K562 (cell line): ENCODE results near the gene L3MBTL3. TPM values are rescaled to one million over a fixed set of nuclear protein-coding genes. Genes with fewer than 3 reads are reported as not detected.

Experiments
- ATAC-seq: fragments of 200-7000 bp; cut with Tn5 transposase; 3 replicates; pipeline ENCODE4 v1.9.1; 2020; ENCODE audit warnings: moderate library complexity
- BruUV-seq: library from RNA; stranded (reverse); fragments of 400-500 nt; replicated peaks from 2 replicates; lab custom pipeline; 2021; lab: Mats Ljungman, UMichigan
- CTCF ChIA-PET: fragments of 300-600 bp; formaldehyde crosslinking; extraction: SDS; loops from one replicate; lab custom pipeline; 2021; ENCODE audit warnings: low intra/inter-chr PET ratio; lab: Yijun Ruan, JAX
- POLR2A ChIA-PET: fragments of 300-600, 350-650 bp; sonication (Branson Sonifier 250); formaldehyde crosslinking; extraction: SDS; loops from one replicate; lab custom pipeline; 2021; ENCODE audit warnings: antibody characterized with exemption, inconsistent platforms; lab: Yijun Ruan, JAX
- DNase-seq, 4 experiments: peaks; one replicate each; pipeline versions ENCODE4 v3.0.0 to v3.0.0-alpha.2; 2011 to 2018; ENCODE audit warnings: low spot score in 3 of 4, mixed read lengths in 3 of 4; ENCODE audit errors: extremely low read depth in 1 of 4
- FAIRE-seq: peaks from 2 replicates; lab custom pipeline; 2011; peaks lifted over from hg19 to GRCh38; lab: Jason Lieb, UNC
- H2AFZ ChIP-seq: 2 replicates; pipeline ENCODE4 v1.6.0; 2011; ENCODE audit warnings: low read depth, low read length, control low read depth, inconsistent platforms
- H3K27ac ChIP-seq: fragments of 200-600 bp; 3 replicates; pipeline ENCODE4 v1.8.0; 2011; ENCODE audit warnings: low read depth, mild to moderate bottlenecking, control low read depth, inconsistent platforms, low read length, moderate library complexity, mixed read lengths; ENCODE audit errors: extremely low read depth
- H3K27me3 ChIP-seq, 2 experiments: fragments of 300-600 bp in 1 of 2; 2 replicates in 1 of 2; 3 replicates in 1 of 2; pipeline versions ENCODE4 v1.6.0 to v1.8.0; 2011; ENCODE audit warnings: inconsistent platforms in 2 of 2, low read length in 2 of 2, mild to moderate bottlenecking in 1 of 2, mixed read lengths in 1 of 2, moderate library complexity in 1 of 2; ENCODE audit not compliant: control insufficient read depth in 2 of 2, insufficient read depth in 2 of 2
- H3K36me3 ChIP-seq: fragments of 300-600 bp; 3 replicates; pipeline ENCODE4 v1.8.0; 2011; ENCODE audit warnings: mild to moderate bottlenecking, low read length, inconsistent platforms; ENCODE audit not compliant: control insufficient read depth, insufficient read depth
- H3K4me1 ChIP-seq, 2 experiments: fragments of 200-600 bp in 1 of 2; replicated peaks in 1 of 2; 2 replicates in 1 of 2; 3 replicates in 1 of 2; pipeline versions ENCODE4 v1.5.1 to v1.8.0; 2011; ENCODE audit warnings: inconsistent platforms in 2 of 2, low read length in 2 of 2, mild to moderate bottlenecking in 1 of 2, mixed read lengths in 1 of 2, moderate library complexity in 1 of 2; ENCODE audit not compliant: control insufficient read depth in 2 of 2, insufficient read depth in 2 of 2
- H3K4me2 ChIP-seq: 2 replicates; pipeline ENCODE4 v1.6.1; 2011; ENCODE audit warnings: low read length, control low read depth, inconsistent platforms, mixed read lengths; ENCODE audit not compliant: insufficient read depth
- H3K4me3 ChIP-seq: fragments of 200-600 bp; sonication (generic), shearing (Covaris generic); 2 replicates; pipeline ENCODE4 v1.5.1; 2016; ENCODE audit warnings: control low read depth, inconsistent platforms
- H3K79me2 ChIP-seq: fragments of 200-600 bp; 3 replicates; pipeline ENCODE4 v1.8.0; 2011; ENCODE audit warnings: low read length, inconsistent platforms; ENCODE audit not compliant: control insufficient read depth, insufficient read depth
- H3K9ac ChIP-seq, 2 experiments: 2 replicates each; pipeline versions ENCODE4 v1.6.0 to v1.6.1; 2011; ENCODE audit warnings: low read depth in 2 of 2, low read length in 2 of 2, control low read depth in 1 of 2, inconsistent platforms in 1 of 2, mild to moderate bottlenecking in 1 of 2, mixed read lengths in 1 of 2; ENCODE audit not compliant: insufficient read depth in 1 of 2
- H3K9me1 ChIP-seq: one replicate; pipeline ENCODE4 v1.6.0; 2011; ENCODE audit warnings: inconsistent platforms, mild to moderate bottlenecking, low read length, moderate library complexity; ENCODE audit not compliant: control insufficient read depth, insufficient read depth
- H3K9me3 ChIP-seq: replicated peaks from 2 replicates; pipeline ENCODE4 v1.5.1; 2011; ENCODE audit warnings: low read depth, low read length, inconsistent platforms; ENCODE audit not compliant: control insufficient read depth, insufficient read depth
- H4K20me1 ChIP-seq: replicated peaks from 2 replicates; pipeline ENCODE4 v1.6.1; 2011; ENCODE audit warnings: low read length, inconsistent platforms, mixed read lengths; ENCODE audit not compliant: control insufficient read depth, insufficient read depth
- CCAR2 ChIP-seq: fragments of 200-400 bp; formaldehyde crosslinking; IDR thresholded peaks from 2 replicates; pipeline ENCODE4 v1.6.1; 2017; ENCODE audit warnings: mild to moderate bottlenecking, low read depth, low read length
- EHMT2 ChIP-seq: fragments of 450-650 bp; IDR thresholded peaks from 2 replicates; pipeline ENCODE4 v1.6.1; 2018; ENCODE audit warnings: antibody characterized with exemption
- KDM2B ChIP-seq: fragments of 250-450 bp; sonication (Bioruptor Pico); IDR thresholded peaks from 2 replicates; pipeline ENCODE4 v1.8.0; 2021; ENCODE audit warnings: mild to moderate bottlenecking, moderate library complexity
- NELFE ChIP-seq: IDR thresholded peaks from 2 replicates; pipeline ENCODE4 v1.6.1; 2011; ENCODE audit warnings: mild to moderate bottlenecking; ENCODE audit not compliant: insufficient read depth, insufficient read length
- RAD21 ChIP-seq, 2 experiments: fragments of 250-450 bp in 1 of 2; fragments of 450-650 bp in 1 of 2; sonication (Bioruptor Pico) in 1 of 2; formaldehyde crosslinking in 1 of 2; IDR thresholded peaks in 1 of 2; conservative IDR thresholded peaks in 1 of 2; 2 replicates each; pipeline versions ENCODE4 v1.4.0 to v1.8.0; 2020 to 2022; ENCODE audit warnings: mild to moderate bottlenecking in 2 of 2, moderate library complexity in 1 of 2
- RFX1 ChIP-seq: fragments of 450-650 bp; IDR thresholded peaks from 2 replicates; pipeline ENCODE4 v1.6.1; 2016; ENCODE audit warnings: mild to moderate bottlenecking, moderate library complexity
- SMC3 ChIP-seq: conservative IDR thresholded peaks from 2 replicates; pipeline ENCODE4 v1.6.1; 2011; ENCODE audit warnings: low read depth, low read length, improper control_type of control experiment; ENCODE audit not compliant: insufficient read depth
- SPI1 ChIP-seq: IDR thresholded peaks from 2 replicates; pipeline ENCODE4 v1.6.1; 2011; ENCODE audit warnings: low read depth, low read length, control low read depth, borderline replicate concordance
- TFAM ChIP-seq: fragments of 250-450 bp; sonication (Bioruptor Pico); conservative IDR thresholded peaks from 2 replicates; pipeline ENCODE4 v1.5.0; 2021; ENCODE audit warnings: mild to moderate bottlenecking, moderate library complexity
- WGBS: fragments of 100-300 bp; shearing (Covaris generic); methylation state at CpG from one replicate; pipeline ENCODE4 v1.1.6; 2016; ENCODE audit warnings: low coverage, mixed read lengths; ENCODE audit not compliant: insufficient coverage; ENCODE audit errors: missing lambda C conversion rate; 5-methylcytosine and 5-hydroxymethylcytosine counted together
- in situ Hi-C: fragments of 300-500 bp; cut with MboI; formaldehyde crosslinking; loops from 4 replicates; pipeline ENCODE4 v1.15.0; 2018; ENCODE audit warnings: inconsistent platforms, mixed read lengths
- intact Hi-C: fragments of 100-400 bp; cut with micrococcal nuclease; formaldehyde crosslinking; loops from 2 replicates; pipeline ENCODE4 v1.14.2; 2022
- polyA plus RNA-seq, 8 experiments: library from polyadenylated mRNA; depleted of rRNA in 4 of 8; stranded (reverse) in 5 of 8; unstranded in 3 of 8; fragments of >200 nt; fragmentation: Nextera tagmentation in 2 of 8; fragmentation: Illumina TruSeq in 1 of 8; extraction: Ambion mirVana in 2 of 8; extraction: Trizol in 1 of 8; gene quantifications; 2 replicates each; pipeline versions ENCODE4 v1.2.1 to v1.2.3, GENCODE V29; 2011 to 2014; ENCODE audit warnings: inconsistent platforms in 1 of 8, missing spikeins in 1 of 8
- total RNA-seq, 7 experiments: library from RNA; depleted of rRNA in 6 of 7; stranded (reverse); fragments of >200 nt in 6 of 7; fragmentation: Illumina TruSeq in 2 of 7; extraction: Trizol in 2 of 7; gene quantifications; 2 replicates each; pipeline versions ENCODE4 v1.2.1 to v1.2.3, GENCODE V29; 2011 to 2021; ENCODE audit warnings: low replicate concordance in 1 of 7
- TF ChIP-seq, protein P1 (sequence below), 3 experiments: IDR thresholded peaks in 2 of 3; conservative IDR thresholded peaks in 1 of 3; 2 replicates each; pipeline ENCODE4 v1.5.1; 2011 to 2012; ENCODE audit warnings: low read length in 3 of 3, mild to moderate bottlenecking in 3 of 3, control low read depth in 2 of 3, improper control_type of control experiment in 1 of 3, inconsistent platforms in 1 of 3, low read depth in 1 of 3, mixed read lengths in 1 of 3, moderate library complexity in 1 of 3; ENCODE audit not compliant: insufficient read depth in 2 of 3
- TF ChIP-seq, protein P2 (sequence below): fragments of 200-800 bp; sonication (Bioruptor generic); IDR thresholded peaks from 2 replicates; pipeline ENCODE4 v1.6.1; 2017; ENCODE audit warnings: missing genetic modification characterization, missing compliant biosample characterization

Gene L3MBTL3
- total and polyA plus RNA-seq, 9 of the 15 experiments (the other 6 are each of a cell fraction or from before 2014, with no cell fraction given): 0.83 to 6.9 (median 5.4) TPM

DNA sequence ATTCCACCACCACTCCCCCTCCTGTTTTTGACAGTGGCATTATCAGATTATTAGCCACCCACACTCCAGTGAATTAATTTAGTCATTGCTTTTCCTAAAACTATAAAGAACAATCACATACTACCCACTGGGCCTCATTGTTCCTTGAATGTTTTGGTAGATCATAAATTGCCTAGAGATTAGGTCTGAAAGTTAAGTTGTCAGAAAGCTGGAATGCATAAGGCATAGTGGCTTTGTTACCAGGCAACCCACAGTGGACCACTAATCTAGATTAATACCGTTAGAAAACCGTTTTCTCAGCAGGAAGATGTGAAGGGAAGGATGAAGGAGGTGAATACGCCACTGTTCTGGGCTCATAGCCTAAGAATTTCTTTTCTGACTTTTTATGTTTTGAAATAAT is 128.7 kb downstream of the L3MBTL3 start:
- H3K4me3 ChIP-seq: no peak overlapping the region
- FAIRE-seq (no peak), DNase-seq (no peak), ATAC-seq (no peak)
- CTCF ChIA-PET: no interaction called here
- in situ Hi-C loops: no loop called here
- H3K4me2 ChIP-seq: no peak overlapping the region
- TF ChIP-seq TFAM (CRISPR knock-in tag) (no peak), RFX1 (0 out of 2 replicates have a peak, but pooled peaks have one; percentile 13)
- no peaks in the 10 kb centered on the region for H3K36me3 ChIP-seq
- POLR2A ChIA-PET: no interaction called here
- no peak overlapping the region for H3K27ac ChIP-seq
- H3K27me3 ChIP-seq: no peaks in the 10 kb centered on the region; a peak in 1 of 5 replicates
- H3K4me1 ChIP-seq: no peaks in the 10 kb centered on the region; a peak in 1 of 5 replicates
- 8% methylated on average over 3 of the region's 3 CpGs for WGBS
- intact Hi-C loops: no loop called here
- H3K79me2 ChIP-seq: no peaks in the 10 kb centered on the region
- no peaks in the 10 kb centered on the region for H4K20me1 ChIP-seq
- H2AFZ ChIP-seq: no peak overlapping the region
- no peaks in the 10 kb centered on the region for H3K9me1 ChIP-seq
- H3K9me3 ChIP-seq: no peaks in the 10 kb centered on the region
- H3K9ac ChIP-seq: no peak overlapping the region
- no TSS peak for BruUV-seq

DNA sequence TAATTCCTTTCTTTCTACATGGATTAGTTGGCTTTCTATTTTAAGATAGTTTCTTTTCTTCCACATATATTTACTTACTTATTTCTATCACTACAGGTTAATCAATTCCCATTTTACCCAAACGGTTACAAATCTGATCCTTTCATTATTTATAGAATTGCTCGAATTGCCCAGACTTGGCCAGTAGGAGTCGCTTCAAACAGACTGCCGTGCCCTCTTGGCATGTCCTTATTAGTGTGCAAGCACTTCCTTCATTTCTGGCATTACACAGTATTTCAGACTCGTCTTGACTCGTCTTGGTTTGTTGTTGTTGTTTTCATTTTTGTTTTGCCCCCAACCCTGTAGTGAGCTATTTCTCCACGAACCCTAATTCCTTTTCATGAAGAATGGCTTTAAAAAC is 129.8 kb downstream of the L3MBTL3 start:
- DNase-seq (peak in 2 of 4 experiments; percentile 15 to 20), FAIRE-seq (peak; percentile 19), ATAC-seq (peak; percentile 77; the same call in 2 of the 3 replicates)
- WGBS: 4% methylated on average over 7 of the region's 7 CpGs
- H3K9ac ChIP-seq: no peak overlapping the region
- H3K36me3 ChIP-seq: no peaks in the 10 kb centered on the region
- no peaks in the 10 kb centered on the region; a peak in 1 of 5 replicates for H3K4me1 ChIP-seq
- no peak overlapping the region for H3K4me3 ChIP-seq
- in situ Hi-C loops: no loop called here
- TF ChIP-seq CCAR2: no peak
- TF ChIP-seq SMC3: peak; percentile 36; the same call in 1 of the 2 replicates
- TF ChIP-seq EHMT2: no peak
- TF ChIP-seq, protein P1, sequence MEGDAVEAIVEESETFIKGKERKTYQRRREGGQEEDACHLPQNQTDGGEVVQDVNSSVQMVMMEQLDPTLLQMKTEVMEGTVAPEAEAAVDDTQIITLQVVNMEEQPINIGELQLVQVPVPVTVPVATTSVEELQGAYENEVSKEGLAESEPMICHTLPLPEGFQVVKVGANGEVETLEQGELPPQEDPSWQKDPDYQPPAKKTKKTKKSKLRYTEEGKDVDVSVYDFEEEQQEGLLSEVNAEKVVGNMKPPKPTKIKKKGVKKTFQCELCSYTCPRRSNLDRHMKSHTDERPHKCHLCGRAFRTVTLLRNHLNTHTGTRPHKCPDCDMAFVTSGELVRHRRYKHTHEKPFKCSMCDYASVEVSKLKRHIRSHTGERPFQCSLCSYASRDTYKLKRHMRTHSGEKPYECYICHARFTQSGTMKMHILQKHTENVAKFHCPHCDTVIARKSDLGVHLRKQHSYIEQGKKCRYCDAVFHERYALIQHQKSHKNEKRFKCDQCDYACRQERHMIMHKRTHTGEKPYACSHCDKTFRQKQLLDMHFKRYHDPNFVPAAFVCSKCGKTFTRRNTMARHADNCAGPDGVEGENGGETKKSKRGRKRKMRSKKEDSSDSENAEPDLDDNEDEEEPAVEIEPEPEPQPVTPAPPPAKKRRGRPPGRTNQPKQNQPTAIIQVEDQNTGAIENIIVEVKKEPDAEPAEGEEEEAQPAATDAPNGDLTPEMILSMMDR (IDR thresholded peaks at IDR 0.05 in 2 of 3, conservative IDR thresholded peaks at IDR 0.05 in 1 of 3; ENCODE audit: insufficient read depth in 2 of 3, low read depth in 1 of 3, low read length in 3 of 3): peak; percentile 48 to 60 (median 59)
- TF ChIP-seq, protein P2, sequence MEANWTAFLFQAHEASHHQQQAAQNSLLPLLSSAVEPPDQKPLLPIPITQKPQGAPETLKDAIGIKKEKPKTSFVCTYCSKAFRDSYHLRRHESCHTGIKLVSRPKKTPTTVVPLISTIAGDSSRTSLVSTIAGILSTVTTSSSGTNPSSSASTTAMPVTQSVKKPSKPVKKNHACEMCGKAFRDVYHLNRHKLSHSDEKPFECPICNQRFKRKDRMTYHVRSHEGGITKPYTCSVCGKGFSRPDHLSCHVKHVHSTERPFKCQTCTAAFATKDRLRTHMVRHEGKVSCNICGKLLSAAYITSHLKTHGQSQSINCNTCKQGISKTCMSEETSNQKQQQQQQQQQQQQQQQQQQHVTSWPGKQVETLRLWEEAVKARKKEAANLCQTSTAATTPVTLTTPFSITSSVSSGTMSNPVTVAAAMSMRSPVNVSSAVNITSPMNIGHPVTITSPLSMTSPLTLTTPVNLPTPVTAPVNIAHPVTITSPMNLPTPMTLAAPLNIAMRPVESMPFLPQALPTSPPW: no peak
- peak; percentile 60; the same call in 1 of the 2 replicates for TF ChIP-seq SPI1
- no peak for TF ChIP-seq KDM2B (CRISPR knock-in tag)
- TF ChIP-seq NELFE: no peak
- peak; percentile 24 to 50; a peak in 3 of 4 replicates for TF ChIP-seq RAD21 (CRISPR knock-in tag; conservative IDR thresholded peaks at IDR 0.05 in 1 of 2, IDR thresholded peaks at IDR 0.05 in 1 of 2)
- CTCF ChIA-PET: no interaction called here
- POLR2A ChIA-PET: no interaction called here
- intact Hi-C loops: loop anchor here (1.0 kb wide), 1 partner anchor 134 kb away; no protein-coding TSS in a partner anchor
- no peaks in the 10 kb centered on the region for H4K20me1 ChIP-seq
- H3K27ac ChIP-seq: no peak overlapping the region
- 0 out of 2 replicates have a peak overlapping the region, but pooled peaks have one; percentile 17 for H2AFZ ChIP-seq
- no peaks in the 10 kb centered on the region for H3K79me2 ChIP-seq
- no peaks in the 10 kb centered on the region; a peak in 1 of 5 replicates for H3K27me3 ChIP-seq
- H3K9me3 ChIP-seq: no peaks in the 10 kb centered on the region
- H3K4me2 ChIP-seq: no peak overlapping the region
- H3K9me1 ChIP-seq: no peaks in the 10 kb centered on the region
- BruUV-seq: no TSS peak
